GM12878 (cell line): ENCODE data around the gene SCLY. TPM values are rescaled to one million over a fixed set of nuclear protein-coding genes. Genes with fewer than 3 reads are reported as not detected.

ENCODE experiments used
- ATAC-seq: fragments of 200-7000 bp; cut with Tn5 transposase; 3 replicates; pipeline ENCODE4 v1.9.1; 2020; ENCODE audit warnings: mild to moderate bottlenecking, moderate library complexity
- BruUV-seq: library from RNA; stranded (reverse); fragments of 400-500 nt; replicated peaks from 2 replicates; lab custom pipeline; 2021; lab: Mats Ljungman, UMichigan
- CTCF ChIA-PET: fragments of 300-600 bp; sonication (Branson Sonifier 250); formaldehyde crosslinking; extraction: SDS; loops from one replicate; lab custom pipeline; 2021; ENCODE audit warnings: inconsistent platforms; lab: Yijun Ruan, JAX
- POLR2A ChIA-PET: fragments of 350-600 bp; formaldehyde crosslinking; extraction: SDS; loops from one replicate; lab custom pipeline; 2021; ENCODE audit warnings: inconsistent platforms; lab: Charles Lee
- RAD21 ChIA-PET: fragments of 300-600 bp; sonication (Branson Sonifier 250); formaldehyde crosslinking; loops from one replicate; lab custom pipeline; 2023; ENCODE audit warnings: antibody characterized with exemption; ENCODE audit not compliant: unreplicated experiment; lab: Charles Lee
- SMC1A ChIA-PET: fragments of 300-600 bp; sonication (Branson Sonifier 250); formaldehyde crosslinking; loops from one replicate; lab custom pipeline; 2023; ENCODE audit not compliant: unreplicated experiment, uncharacterized antibody; lab: Charles Lee
- DNase-seq: peaks from one replicate; pipeline ENCODE4 v3.0.0-alpha.2; 2011; ENCODE audit warnings: low read depth, low spot score
- FAIRE-seq: peaks from 3 replicates; lab custom pipeline; 2011; peaks lifted over from hg19 to GRCh38; lab: Jason Lieb, UNC
- H2AFZ ChIP-seq: 2 replicates; pipeline ENCODE4 v1.6.0; 2011; ENCODE audit warnings: low read depth, low read length, control low read depth; ENCODE audit not compliant: control insufficient read depth
- H3K27ac ChIP-seq: 2 replicates; pipeline ENCODE4 v1.5.1; 2011; ENCODE audit warnings: control low read depth; ENCODE audit not compliant: control insufficient read depth, insufficient read depth
- H3K27me3 ChIP-seq, 2 experiments: replicated peaks in 1 of 2; 2 replicates each; pipeline versions ENCODE4 v1.6.0 to v1.6.1; 2011; ENCODE audit warnings: low read length in 1 of 2; ENCODE audit not compliant: control insufficient read depth in 2 of 2, insufficient read depth in 2 of 2
- H3K36me3 ChIP-seq, 2 experiments: 2 replicates each; pipeline ENCODE4 v1.5.1; 2011; ENCODE audit warnings: low read length in 1 of 2; ENCODE audit not compliant: control insufficient read depth in 2 of 2, insufficient read depth in 2 of 2
- H3K4me1 ChIP-seq: 2 replicates; pipeline ENCODE4 v1.6.1; 2011; ENCODE audit warnings: mild to moderate bottlenecking, low read length, moderate library complexity, mixed read lengths; ENCODE audit not compliant: control insufficient read depth, insufficient read depth
- H3K4me2 ChIP-seq: 2 replicates; pipeline ENCODE4 v1.6.0; 2011; ENCODE audit warnings: control low read depth; ENCODE audit not compliant: control insufficient read depth, insufficient read depth
- H3K4me3 ChIP-seq: fragments of 200-600 bp; sonication (generic); 2 replicates; pipeline ENCODE4 v1.5.1; 2016
- H3K79me2 ChIP-seq: 2 replicates; pipeline ENCODE4 v1.6.0; 2011; ENCODE audit warnings: low read length; ENCODE audit not compliant: control insufficient read depth, insufficient read depth
- H3K9ac ChIP-seq: 2 replicates; pipeline ENCODE4 v1.8.0; 2011; ENCODE audit warnings: low read length, control low read depth, mixed read lengths; ENCODE audit not compliant: control insufficient read depth, insufficient read depth
- H3K9me3 ChIP-seq: replicated peaks from 3 replicates; pipeline ENCODE4 v1.5.1; 2011; ENCODE audit warnings: mild to moderate bottlenecking, low read length; ENCODE audit not compliant: control insufficient read depth, insufficient read depth
- H4K20me1 ChIP-seq: 2 replicates; pipeline ENCODE4 v1.6.0; 2011; ENCODE audit not compliant: control insufficient read depth, insufficient read depth
- BACH1 ChIP-seq: fragments of 450-650 bp; IDR thresholded peaks from 2 replicates; pipeline ENCODE4 v1.6.1; 2017; ENCODE audit warnings: mild to moderate bottlenecking, borderline replicate concordance
- CBFB ChIP-seq: IDR thresholded peaks from 2 replicates; pipeline ENCODE4 v1.6.1; 2016; ENCODE audit warnings: antibody characterized with exemption, low read depth
- CHD2 ChIP-seq: IDR thresholded peaks from 2 replicates; pipeline ENCODE4 v1.6.1; 2011; ENCODE audit warnings: low read depth, low read length, improper control_type of control experiment, borderline replicate concordance
- CREB1 ChIP-seq: IDR thresholded peaks from 2 replicates; pipeline ENCODE4 v1.6.1; 2012; ENCODE audit warnings: low read depth, mild to moderate bottlenecking, inconsistent platforms
- ETV6 ChIP-seq, 2 experiments: fragments of 450-650 bp in 1 of 2; IDR thresholded peaks in 1 of 2; conservative IDR thresholded peaks in 1 of 2; 2 replicates each; pipeline ENCODE4 v1.6.1; 2014; ENCODE audit warnings: antibody characterized with exemption in 1 of 2, borderline replicate concordance in 1 of 2, low read depth in 1 of 2, mild to moderate bottlenecking in 1 of 2, moderate library complexity in 1 of 2
- GABPA ChIP-seq: IDR thresholded peaks from 2 replicates; pipeline ENCODE4 v1.6.1; 2014; ENCODE audit warnings: antibody characterized with exemption, low read depth, mild to moderate bottlenecking, inconsistent platforms
- IKZF1 ChIP-seq: fragments of 450-650 bp; conservative IDR thresholded peaks from 2 replicates; pipeline ENCODE4 v1.6.1; 2017; ENCODE audit warnings: antibody characterized with exemption, mild to moderate bottlenecking
- JUND ChIP-seq: IDR thresholded peaks from 2 replicates; pipeline ENCODE4 v1.6.1; 2012; ENCODE audit warnings: low read depth, mild to moderate bottlenecking, low read length, improper control_type of control experiment, moderate library complexity
- KLF5 ChIP-seq: fragments of 450-650 bp; IDR thresholded peaks from 2 replicates; pipeline ENCODE4 v1.6.1; 2014; ENCODE audit warnings: mild to moderate bottlenecking; ENCODE audit not compliant: partially characterized antibody
- MEF2B ChIP-seq: fragments of 450-650 bp; IDR thresholded peaks from 2 replicates; pipeline ENCODE4 v1.6.1; 2018; ENCODE audit warnings: mild to moderate bottlenecking, moderate library complexity; ENCODE audit not compliant: partially characterized antibody, poor library complexity, severe bottlenecking
- MTA2 ChIP-seq: fragments of 450-650 bp; IDR thresholded peaks from 2 replicates; pipeline ENCODE4 v1.6.1; 2016; ENCODE audit warnings: low read depth, mild to moderate bottlenecking, moderate library complexity
- NFYA ChIP-seq: IDR thresholded peaks from 2 replicates; pipeline ENCODE4 v1.6.1; 2011; ENCODE audit warnings: low read depth, mild to moderate bottlenecking, low read length, improper control_type of control experiment, borderline replicate concordance
- PAX8 ChIP-seq: fragments of 450-650 bp; IDR thresholded peaks from 2 replicates; pipeline ENCODE4 v1.6.1; 2017; ENCODE audit warnings: mild to moderate bottlenecking, moderate library complexity
- RBBP5 ChIP-seq: fragments of 200-600 bp; sonication (generic); conservative IDR thresholded peaks from 2 replicates; pipeline ENCODE4 v1.6.1; 2016
- SMAD5 ChIP-seq: IDR thresholded peaks from 2 replicates; pipeline ENCODE4 v1.6.1; 2016; ENCODE audit warnings: antibody characterized with exemption, low read depth
- TCF12 ChIP-seq: IDR thresholded peaks from 2 replicates; pipeline ENCODE4 v1.6.1; 2011; ENCODE audit warnings: low read depth, mild to moderate bottlenecking, low read length
- TCF3 ChIP-seq: IDR thresholded peaks from 2 replicates; pipeline ENCODE4 v1.6.1; 2012; ENCODE audit warnings: low read depth, mild to moderate bottlenecking, low read length, borderline replicate concordance; ENCODE audit not compliant: insufficient read depth
- ZNF687 ChIP-seq: fragments of 450-650 bp; IDR thresholded peaks from 2 replicates; pipeline ENCODE4 v1.6.1; 2017; ENCODE audit warnings: mild to moderate bottlenecking, moderate library complexity
- WGBS: methylation state at CpG from one replicate; pipeline ENCODE4 v1.1.6; 2016; ENCODE audit warnings: low lambda C conversion rate; ENCODE audit not compliant: insufficient replicate concordance, insufficient coverage; ENCODE audit errors: missing lambda C conversion rate; 5-methylcytosine and 5-hydroxymethylcytosine counted together
- in situ Hi-C: fragments of 300-500 bp; cut with MboI; formaldehyde crosslinking; loops from 9 replicates; pipeline ENCODE4 v1.14.3; 2018; ENCODE audit warnings: mixed read lengths
- intact Hi-C: fragments of 100-400 bp; cut with micrococcal nuclease; formaldehyde crosslinking; loops from one replicate; pipeline ENCODE4 v1.14.2; 2022; ENCODE audit not compliant: unreplicated experiment
- polyA plus RNA-seq, 11 experiments: library from polyadenylated mRNA; depleted of rRNA in 4 of 11; unstranded in 6 of 11; stranded (reverse) in 5 of 11; fragments of >200 nt; fragmentation: Nextera tagmentation in 4 of 11; fragmentation: Illumina TruSeq in 1 of 11; extraction: Ambion mirVana in 4 of 11; extraction: Trizol in 1 of 11; gene quantifications; 1 replicate in 1 of 11; 2 replicates in 10 of 11; pipeline versions ENCODE4 v1.2.1 to v1.2.3, GENCODE V29; 2011 to 2016; ENCODE audit warnings: inconsistent platforms in 2 of 11, missing spikeins in 2 of 11, low read depth in 1 of 11
- total RNA-seq, 4 experiments: library from RNA; depleted of rRNA in 3 of 4; stranded (reverse); fragments of >200 nt in 3 of 4; fragmentation: Illumina TruSeq in 1 of 4; extraction: Trizol in 1 of 4; gene quantifications; 2 replicates each; pipeline versions ENCODE4 v1.2.1 to v1.2.3, GENCODE V29; 2013 to 2021
- TF ChIP-seq, protein P1 (sequence below): fragments of 450-650 bp; IDR thresholded peaks from 2 replicates; pipeline ENCODE4 v1.6.1; 2017; ENCODE audit warnings: mild to moderate bottlenecking

Gene SCLY
- total and polyA plus RNA-seq, 10 of the 15 experiments (the other 5 are each of a cell fraction or from before 2014, with no cell fraction given), result 3.3 to 49.1 (median 32.3) TPM

GRCh38 chr2:238081561-238081960 lies 20.8 kb downstream of the SCLY start:
- intact Hi-C loops, result no loop called here
- H3K27ac ChIP-seq, result no peak overlapping the region
- no peak overlapping the region for H3K9ac ChIP-seq
- no peaks in the 10 kb centered on the region for H4K20me1 ChIP-seq
- in situ Hi-C loops, result no loop called here
- H3K36me3 ChIP-seq, result peaks cover 18 to 28% of the 10 kb centered on the region in 2 experiments
- H3K27me3 ChIP-seq, result no peaks in the 10 kb centered on the region
- BruUV-seq, result no TSS peak
- H3K4me2 ChIP-seq, result no peak overlapping the region
- no peaks in the 10 kb centered on the region for H3K9me3 ChIP-seq
- DNase-seq (no peak), ATAC-seq (no peak), FAIRE-seq (no peak)
- POLR2A ChIA-PET, result no interaction called here
- over 99% methylated on average over 16 of the region's 16 CpGs for WGBS
- RAD21 ChIA-PET, result no interaction called here
- no peaks in the 10 kb centered on the region for H3K4me1 ChIP-seq
- TF ChIP-seq, protein P1, sequence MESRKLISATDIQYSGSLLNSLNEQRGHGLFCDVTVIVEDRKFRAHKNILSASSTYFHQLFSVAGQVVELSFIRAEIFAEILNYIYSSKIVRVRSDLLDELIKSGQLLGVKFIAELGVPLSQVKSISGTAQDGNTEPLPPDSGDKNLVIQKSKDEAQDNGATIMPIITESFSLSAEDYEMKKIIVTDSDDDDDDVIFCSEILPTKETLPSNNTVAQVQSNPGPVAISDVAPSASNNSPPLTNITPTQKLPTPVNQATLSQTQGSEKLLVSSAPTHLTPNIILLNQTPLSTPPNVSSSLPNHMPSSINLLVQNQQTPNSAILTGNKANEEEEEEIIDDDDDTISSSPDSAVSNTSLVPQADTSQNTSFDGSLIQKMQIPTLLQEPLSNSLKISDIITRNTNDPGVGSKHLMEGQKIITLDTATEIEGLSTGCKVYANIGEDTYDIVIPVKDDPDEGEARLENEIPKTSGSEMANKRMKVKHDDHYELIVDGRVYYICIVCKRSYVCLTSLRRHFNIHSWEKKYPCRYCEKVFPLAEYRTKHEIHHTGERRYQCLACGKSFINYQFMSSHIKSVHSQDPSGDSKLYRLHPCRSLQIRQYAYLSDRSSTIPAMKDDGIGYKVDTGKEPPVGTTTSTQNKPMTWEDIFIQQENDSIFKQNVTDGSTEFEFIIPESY, result no peak
- TF ChIP-seq SMAD5 (no peak), JUND (no peak), IKZF1 (no peak), NFYA (no peak), CHD2 (no peak), CREB1 (no peak), GABPA (no peak), MEF2B (no peak), ZNF687 (no peak), PAX8 (no peak), TCF12 (no peak), ETV6 (conservative IDR thresholded peaks at IDR 0.05 in 1 of 2, IDR thresholded peaks at IDR 0.05 in 1 of 2; ENCODE audit: borderline replicate concordance in 1 of 2, low read depth in 1 of 2) (no peak), CBFB (no peak), RBBP5 (no peak), TCF3 (no peak), KLF5 (no peak), BACH1 (no peak), MTA2 (no peak)
- no peaks in the 10 kb centered on the region for H3K79me2 ChIP-seq
- CTCF ChIA-PET, result no interaction called here
- SMC1A ChIA-PET, result interaction anchor here (0.6 to 1.1 kb wide), 2 partner anchors 13 to 35 kb away, joined by 3 to 5 read pairs; no protein-coding TSS in a partner anchor
- H2AFZ ChIP-seq, result no peak overlapping the region
- no peak overlapping the region for H3K4me3 ChIP-seq
